Measurements from ENCODE around the gene ZNF768.

Gene ZNF768

GRCh38 chr16:30561089-30561816 is 34.9 kb upstream of the ZNF768 start:
- H3K4me3 ChIP-seq (ENCODE audit: low read depth, low read length), result no peak overlapping the region
- no peak for TF ChIP-seq CTCF (IDR thresholded peaks at IDR 0.05; ENCODE audit: low read depth, low read length)

GRCh38 chr16:30559690-30560089 is 33.3 kb upstream of the ZNF768 start:
- no peak for TF ChIP-seq CTCF (IDR thresholded peaks at IDR 0.05; ENCODE audit: low read depth, low read length)
- H3K4me3 ChIP-seq (ENCODE audit: low read depth, low read length), result no peak overlapping the region

GRCh38 chr16:30558789-30559377 is 32.5 kb upstream of the ZNF768 start:
- peak overlapping the region; percentile 83 for H3K4me3 ChIP-seq (ENCODE audit: low read depth, low read length)
- TF ChIP-seq CTCF (IDR thresholded peaks at IDR 0.05; ENCODE audit: low read depth, low read length), result no peak

- peak within 1 kb of the TSS; percentile 83 for H3K4me3 ChIP-seq (ENCODE audit: low read depth, low read length)
- no peak for TF ChIP-seq CTCF (IDR thresholded peaks at IDR 0.05; ENCODE audit: low read depth, low read length)
These were observed 31.8 kb upstream of the ZNF768 start, which contains the start of gene ZNF764 for GRCh38 chr16:30557957-30558788. Gene ZNF764, minus strand, starts transcription at chr16:30558374. Its CDS starts 192 bp downstream, at chr16:30558182.

- peak overlapping the region; percentile 83 for H3K4me3 ChIP-seq (ENCODE audit: low read depth, low read length)
- no peak for TF ChIP-seq CTCF (IDR thresholded peaks at IDR 0.05; ENCODE audit: low read depth, low read length)
These were observed 31.3 kb upstream of the ZNF768 start for GRCh38 chr16:30557707-30557956.

- no peak overlapping the region for H3K4me3 ChIP-seq (ENCODE audit: low read depth, low read length)
- no peak for TF ChIP-seq CTCF (IDR thresholded peaks at IDR 0.05; ENCODE audit: low read depth, low read length)
These were observed 29.7 kb upstream of the ZNF768 start for GRCh38 chr16:30556125-30556473.
